K562 (cell line): Measurements from ENCODE around the gene TGFBR1. TPM values are rescaled to one million over a fixed set of nuclear protein-coding genes. Genes with fewer than 3 reads are reported as not detected.

Source experiments
- CCAR2 ChIP-seq: fragments of 200-400 bp; formaldehyde crosslinking; IDR thresholded peaks from 2 replicates; pipeline ENCODE4 v1.6.1; 2017; ENCODE audit warnings: mild to moderate bottlenecking, low read depth, low read length
- COPS2 ChIP-seq: fragments of 450-650 bp; conservative IDR thresholded peaks from 2 replicates; pipeline ENCODE4 v1.6.1; 2016; ENCODE audit warnings: mild to moderate bottlenecking, moderate library complexity
- FOXA3 ChIP-seq, 2 experiments: fragments of 450-650 bp in 1 of 2; sonication (generic) in 1 of 2; formaldehyde crosslinking; IDR thresholded peaks in 1 of 2; conservative IDR thresholded peaks in 1 of 2; 2 replicates each; pipeline versions ENCODE4 v1.4.0 to v1.8.0; 2020 to 2022; ENCODE audit warnings: mild to moderate bottlenecking in 2 of 2, missing genetic modification reagents in 1 of 2
- GABPB2 ChIP-seq: fragments of 250-450 bp; sonication (Bioruptor Pico); conservative IDR thresholded peaks from 2 replicates; pipeline ENCODE4 v1.5.1; 2021; ENCODE audit warnings: mild to moderate bottlenecking
- HMGN3 ChIP-seq: IDR thresholded peaks from 2 replicates; pipeline ENCODE4 v1.6.1; 2011; ENCODE audit warnings: borderline replicate concordance, low read depth, mild to moderate bottlenecking, mixed read lengths, low read length; ENCODE audit not compliant: insufficient read length; ENCODE audit errors: extremely low read depth
- NBN ChIP-seq: fragments of 450-650 bp; IDR thresholded peaks from 2 replicates; pipeline ENCODE4 v1.6.1; 2016; ENCODE audit warnings: low read depth, mild to moderate bottlenecking
- NR1H2 ChIP-seq: sonication (generic); formaldehyde crosslinking; IDR thresholded peaks from 2 replicates; pipeline ENCODE4 v1.4.0; 2020; ENCODE audit warnings: mild to moderate bottlenecking, missing genetic modification reagents
- NRF1 ChIP-seq, 2 experiments: fragments of 450-650 bp; IDR thresholded peaks in 1 of 2; conservative IDR thresholded peaks in 1 of 2; 2 replicates each; pipeline ENCODE4 v1.6.1; 2014; ENCODE audit warnings: mild to moderate bottlenecking in 2 of 2
- SMARCC2 ChIP-seq: fragments of 450-650 bp; IDR thresholded peaks from 2 replicates; pipeline ENCODE4 v1.6.1; 2017; ENCODE audit warnings: antibody characterized with exemption, moderate library complexity, mild to moderate bottlenecking, low read depth
- SP2 ChIP-seq: IDR thresholded peaks from 2 replicates; pipeline ENCODE4 v1.6.1; 2011; ENCODE audit warnings: mild to moderate bottlenecking, low read depth, low read length, moderate library complexity; ENCODE audit not compliant: poor library complexity, severe bottlenecking; ENCODE audit errors: extremely low read depth
- TOE1 ChIP-seq, 2 experiments: fragments of 450-650 bp in 1 of 2; sonication (generic) in 1 of 2; formaldehyde crosslinking in 1 of 2; IDR thresholded peaks; 2 replicates each; pipeline versions ENCODE4 v1.7.1 to v1.8.0; 2016 to 2022; ENCODE audit warnings: borderline replicate concordance in 2 of 2, mild to moderate bottlenecking in 2 of 2, antibody characterized with exemption in 1 of 2, inconsistent platforms in 1 of 2, low read depth in 1 of 2, missing genetic modification reagents in 1 of 2, moderate library complexity in 1 of 2
- U2AF2 ChIP-seq: fragments of 200-400 bp; formaldehyde crosslinking; optimal IDR thresholded peaks from 2 replicates; pipeline ENCODE3; 2017; ENCODE audit warnings: low read depth, mild to moderate bottlenecking, low read length
- ZBED1 ChIP-seq: IDR thresholded peaks from 2 replicates; pipeline ENCODE4 v1.6.1; 2014
- ZKSCAN8 ChIP-seq: fragments of 200-800 bp; sonication (Bioruptor generic); IDR thresholded peaks from 2 replicates; pipeline ENCODE4 v1.6.1; 2016; ENCODE audit warnings: missing genetic modification characterization, missing compliant biosample characterization
- ZNF224 ChIP-seq: sonication (generic); formaldehyde crosslinking; IDR thresholded peaks from 2 replicates; pipeline ENCODE4 v1.8.0; 2022; ENCODE audit warnings: mild to moderate bottlenecking, missing genetic modification reagents
- ZNF253 ChIP-seq: fragments of 250-450 bp; sonication (Bioruptor Pico); conservative IDR thresholded peaks from 2 replicates; pipeline ENCODE4 v1.6.1; 2021; ENCODE audit warnings: mild to moderate bottlenecking
- ZNF282 ChIP-seq: sonication (generic); formaldehyde crosslinking; IDR thresholded peaks from 2 replicates; pipeline ENCODE4 v1.8.1; 2023; ENCODE audit warnings: missing genetic modification reagents
- ZNF561 ChIP-seq: fragments of 450-650 bp; formaldehyde crosslinking; conservative IDR thresholded peaks from 2 replicates; pipeline ENCODE4 v1.4.0; 2020; ENCODE audit warnings: mild to moderate bottlenecking, moderate library complexity
- ZNF778 ChIP-seq: fragments of 450-650 bp; formaldehyde crosslinking; IDR thresholded peaks from 2 replicates; pipeline ENCODE4 v1.4.0; 2020; ENCODE audit warnings: mild to moderate bottlenecking, moderate library complexity
- polyA plus RNA-seq, 8 experiments: library from polyadenylated mRNA; depleted of rRNA in 4 of 8; stranded (reverse) in 5 of 8; unstranded in 3 of 8; fragments of >200 nt; fragmentation: Nextera tagmentation in 2 of 8; fragmentation: Illumina TruSeq in 1 of 8; extraction: Ambion mirVana in 2 of 8; extraction: Trizol in 1 of 8; gene quantifications; 2 replicates each; pipeline versions ENCODE4 v1.2.1 to v1.2.3, GENCODE V29; 2011 to 2014; ENCODE audit warnings: inconsistent platforms in 1 of 8, missing spikeins in 1 of 8
- total RNA-seq, 7 experiments: library from RNA; depleted of rRNA in 6 of 7; stranded (reverse); fragments of >200 nt in 6 of 7; fragmentation: Illumina TruSeq in 2 of 7; extraction: Trizol in 2 of 7; gene quantifications; 2 replicates each; pipeline versions ENCODE4 v1.2.1 to v1.2.3, GENCODE V29; 2011 to 2021; ENCODE audit warnings: low replicate concordance in 1 of 7
- TF ChIP-seq, protein P1 (sequence below): IDR thresholded peaks from 2 replicates; pipeline ENCODE4 v1.6.1; 2014; ENCODE audit warnings: antibody characterized with exemption
- TF ChIP-seq, protein P2 (sequence below): sonication (generic); formaldehyde crosslinking; IDR thresholded peaks from 2 replicates; pipeline ENCODE4 v1.9.0; 2022; ENCODE audit warnings: mild to moderate bottlenecking, missing genetic modification reagents
- TF ChIP-seq, protein P3 (sequence below), 2 experiments: fragments of 450-650 bp; IDR thresholded peaks; 2 replicates each; pipeline ENCODE4 v1.6.1; 2016

TGFBR1 gene
- total and polyA plus RNA-seq, 9 of the 15 experiments (the other 6 are each of a cell fraction or from before 2014, with no cell fraction given) = 15.5 to 62.4 (median 42.7) TPM

DNA sequence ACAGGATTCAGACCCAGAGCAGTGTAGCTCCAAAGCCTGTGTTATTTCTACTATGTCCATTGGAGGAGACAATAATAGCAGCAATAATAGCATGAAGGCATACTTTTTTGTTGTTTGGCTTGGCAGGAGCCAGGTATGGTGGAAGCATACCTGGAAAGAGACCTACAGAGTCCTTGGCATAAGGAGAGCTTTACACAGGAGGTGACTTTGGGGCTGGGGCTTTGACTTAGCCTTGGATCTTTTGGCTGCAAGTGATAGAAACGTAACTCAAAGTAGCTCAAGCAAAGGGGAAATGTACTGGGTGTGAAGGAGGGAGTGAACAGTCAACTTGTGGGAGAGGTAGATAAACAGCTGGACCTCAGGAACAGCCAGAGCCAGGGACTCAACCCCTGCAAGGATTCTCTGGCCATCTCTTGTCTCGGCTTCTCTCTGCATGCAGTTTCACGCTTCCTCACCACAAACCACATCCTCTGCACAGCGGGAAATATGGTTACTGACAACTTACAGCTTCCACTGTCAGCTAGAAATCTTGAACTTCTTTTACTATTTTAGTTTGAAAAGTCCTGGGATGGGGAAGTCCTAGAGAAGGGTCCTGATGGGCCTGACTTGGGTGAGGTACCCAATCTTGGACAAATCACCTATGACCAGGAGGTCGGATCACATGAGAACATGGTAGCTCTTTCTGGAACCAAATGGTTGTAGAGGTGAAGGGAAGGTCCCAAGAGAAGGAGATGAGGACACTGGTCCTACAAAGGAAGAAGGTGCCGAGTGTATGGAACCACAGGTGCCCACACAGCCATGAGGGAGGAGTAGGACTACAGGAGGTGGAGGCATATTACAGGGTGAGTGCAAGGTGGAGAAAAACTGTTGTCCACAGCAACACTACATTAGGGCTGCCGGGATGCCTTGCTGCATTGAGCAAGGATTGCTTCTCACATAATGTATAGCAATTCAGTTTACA is 47.0 kb upstream of the TGFBR1 start (continued):
- 0 out of 4 replicates have a peak, but pooled peaks of 1 of the 2 experiments have one; percentile 20 for TF ChIP-seq FOXA3 (CRISPR knock-in tag; conservative IDR thresholded peaks at IDR 0.05 in 1 of 2, IDR thresholded peaks at IDR 0.05 in 1 of 2)
- 0 out of 2 replicates have a peak, but pooled peaks have one; percentile 78 for TF ChIP-seq ZKSCAN8 (CRISPR knock-in tag)
- TF ChIP-seq, protein P1, sequence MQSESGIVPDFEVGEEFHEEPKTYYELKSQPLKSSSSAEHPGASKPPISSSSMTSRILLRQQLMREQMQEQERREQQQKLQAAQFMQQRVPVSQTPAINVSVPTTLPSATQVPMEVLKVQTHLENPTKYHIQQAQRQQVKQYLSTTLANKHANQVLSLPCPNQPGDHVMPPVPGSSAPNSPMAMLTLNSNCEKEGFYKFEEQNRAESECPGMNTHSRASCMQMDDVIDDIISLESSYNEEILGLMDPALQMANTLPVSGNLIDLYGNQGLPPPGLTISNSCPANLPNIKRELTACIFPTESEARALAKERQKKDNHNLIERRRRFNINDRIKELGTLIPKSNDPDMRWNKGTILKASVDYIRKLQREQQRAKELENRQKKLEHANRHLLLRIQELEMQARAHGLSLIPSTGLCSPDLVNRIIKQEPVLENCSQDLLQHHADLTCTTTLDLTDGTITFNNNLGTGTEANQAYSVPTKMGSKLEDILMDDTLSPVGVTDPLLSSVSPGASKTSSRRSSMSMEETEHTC = no peak
- no peak for TF ChIP-seq SP2
- TF ChIP-seq, protein P2, sequence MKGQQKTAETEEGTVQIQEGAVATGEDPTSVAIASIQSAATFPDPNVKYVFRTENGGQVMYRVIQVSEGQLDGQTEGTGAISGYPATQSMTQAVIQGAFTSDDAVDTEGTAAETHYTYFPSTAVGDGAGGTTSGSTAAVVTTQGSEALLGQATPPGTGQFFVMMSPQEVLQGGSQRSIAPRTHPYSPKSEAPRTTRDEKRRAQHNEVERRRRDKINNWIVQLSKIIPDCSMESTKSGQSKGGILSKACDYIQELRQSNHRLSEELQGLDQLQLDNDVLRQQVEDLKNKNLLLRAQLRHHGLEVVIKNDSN (CRISPR knock-in tag) = no peak
- TF ChIP-seq SMARCC2 = peak; percentile 33; the same call in 1 of the 2 replicates
- TF ChIP-seq ZBED1 = 0 out of 2 replicates have a peak, but pooled peaks have one; percentile 32
- no peak for TF ChIP-seq ZNF778 (CRISPR knock-in tag)
- TF ChIP-seq ZNF561 (CRISPR knock-in tag) = no peak
- TF ChIP-seq, protein P3, sequence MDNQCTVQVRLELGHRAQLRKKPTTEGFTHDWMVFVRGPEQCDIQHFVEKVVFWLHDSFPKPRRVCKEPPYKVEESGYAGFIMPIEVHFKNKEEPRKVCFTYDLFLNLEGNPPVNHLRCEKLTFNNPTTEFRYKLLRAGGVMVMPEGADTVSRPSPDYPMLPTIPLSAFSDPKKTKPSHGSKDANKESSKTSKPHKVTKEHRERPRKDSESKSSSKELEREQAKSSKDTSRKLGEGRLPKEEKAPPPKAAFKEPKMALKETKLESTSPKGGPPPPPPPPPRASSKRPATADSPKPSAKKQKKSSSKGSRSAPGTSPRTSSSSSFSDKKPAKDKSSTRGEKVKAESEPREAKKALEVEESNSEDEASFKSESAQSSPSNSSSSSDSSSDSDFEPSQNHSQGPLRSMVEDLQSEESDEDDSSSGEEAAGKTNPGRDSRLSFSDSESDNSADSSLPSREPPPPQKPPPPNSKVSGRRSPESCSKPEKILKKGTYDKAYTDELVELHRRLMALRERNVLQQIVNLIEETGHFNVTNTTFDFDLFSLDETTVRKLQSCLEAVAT (IDR thresholded peaks at IDR 0.05) = peak in 1 of 2 experiments; percentile 90; a peak in 2 of 4 replicates
- no peak for TF ChIP-seq GABPB2 (CRISPR knock-in tag)
- no peak for TF ChIP-seq ZNF253 (CRISPR knock-in tag)
- no peak for TF ChIP-seq U2AF2
- TF ChIP-seq NR1H2 (CRISPR knock-in tag) = no peak
- TF ChIP-seq CCAR2 = no peak
- TF ChIP-seq COPS2 = no peak
- no peak for TF ChIP-seq ZNF224
- TF ChIP-seq NBN = no peak; the same call in 1 of the 2 replicates
- no peak for TF ChIP-seq TOE1 (IDR thresholded peaks at IDR 0.05; ENCODE audit: borderline replicate concordance)
- no peak for TF ChIP-seq TOE1 (CRISPR knock-in tag; IDR thresholded peaks at IDR 0.05; ENCODE audit: borderline replicate concordance, low read depth)
- TF ChIP-seq HMGN3 = peak; percentile 35
- TF ChIP-seq ZNF282 (CRISPR knock-in tag) = no peak
- no peak for TF ChIP-seq NRF1 (conservative IDR thresholded peaks at IDR 0.05 in 1 of 2, IDR thresholded peaks at IDR 0.05 in 1 of 2)
